ENCODE data around the gene TSPAN32. TPM values are rescaled to one million over a fixed set of nuclear protein-coding genes. Genes with fewer than 3 reads are reported as not detected.

TSPAN32 gene
- total RNA-seq, 1 donor from 2014 or later = 1.9 TPM

DNA sequence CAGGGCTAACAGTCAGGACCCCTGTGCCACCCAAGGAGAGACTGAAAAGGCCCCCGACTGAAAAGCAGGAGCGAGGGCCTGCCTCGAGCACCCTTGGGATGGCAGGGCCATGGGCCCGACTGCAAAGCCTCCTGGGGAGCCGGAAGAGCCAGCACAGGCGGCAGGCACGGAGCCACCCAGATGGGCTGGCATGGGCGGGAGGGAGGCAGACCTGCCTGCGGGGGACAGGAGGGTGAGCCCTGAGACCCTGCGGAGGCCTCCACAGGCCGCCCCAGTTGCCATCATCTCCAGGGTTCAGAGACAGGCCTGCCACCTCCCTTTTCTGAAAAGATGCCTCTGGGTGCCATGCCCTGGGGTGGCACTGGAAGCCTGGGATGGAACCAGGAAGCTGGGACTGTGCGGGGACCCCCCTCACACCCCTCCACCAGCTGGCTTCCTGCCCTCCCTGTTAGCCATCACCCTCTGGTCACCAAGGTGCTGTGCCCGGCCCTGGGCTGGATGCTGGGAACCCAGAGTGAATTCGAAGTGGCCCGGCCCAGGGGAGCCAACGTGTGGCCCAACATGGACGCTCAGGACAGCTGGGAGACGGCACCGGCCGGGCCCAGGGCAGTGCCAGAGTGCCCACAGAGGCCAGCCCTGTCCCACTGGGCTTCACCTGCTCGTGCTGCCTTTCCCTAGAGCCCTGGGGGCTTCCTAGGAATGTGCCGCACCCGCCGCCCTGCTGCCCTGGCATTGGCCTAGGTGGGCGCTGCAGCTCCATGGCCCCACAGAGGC is 13.8 kb downstream of the TSPAN32 start:
- intact Hi-C loops (cut with DNase I) = loop anchor here (2.0 to 5.0 kb wide), 2 partner anchors 63 to 572 kb away; partner anchors contain the start of gene CDKN1C
- H3K4me1 ChIP-seq = peaks cover 8 to 19% of the 10 kb centered on the region in 2 donors
- no peaks in the 10 kb centered on the region for H3K36me3 ChIP-seq
- H3K27ac ChIP-seq = peak overlapping the region; percentile 80 to 82
- H3K9me3 ChIP-seq = no peaks in the 10 kb centered on the region
- H3K27me3 ChIP-seq = no peaks in the 10 kb centered on the region
- no peak for DNase-seq (ENCODE audit: low spot score in 2 of 2)
- TF ChIP-seq, protein P1, sequence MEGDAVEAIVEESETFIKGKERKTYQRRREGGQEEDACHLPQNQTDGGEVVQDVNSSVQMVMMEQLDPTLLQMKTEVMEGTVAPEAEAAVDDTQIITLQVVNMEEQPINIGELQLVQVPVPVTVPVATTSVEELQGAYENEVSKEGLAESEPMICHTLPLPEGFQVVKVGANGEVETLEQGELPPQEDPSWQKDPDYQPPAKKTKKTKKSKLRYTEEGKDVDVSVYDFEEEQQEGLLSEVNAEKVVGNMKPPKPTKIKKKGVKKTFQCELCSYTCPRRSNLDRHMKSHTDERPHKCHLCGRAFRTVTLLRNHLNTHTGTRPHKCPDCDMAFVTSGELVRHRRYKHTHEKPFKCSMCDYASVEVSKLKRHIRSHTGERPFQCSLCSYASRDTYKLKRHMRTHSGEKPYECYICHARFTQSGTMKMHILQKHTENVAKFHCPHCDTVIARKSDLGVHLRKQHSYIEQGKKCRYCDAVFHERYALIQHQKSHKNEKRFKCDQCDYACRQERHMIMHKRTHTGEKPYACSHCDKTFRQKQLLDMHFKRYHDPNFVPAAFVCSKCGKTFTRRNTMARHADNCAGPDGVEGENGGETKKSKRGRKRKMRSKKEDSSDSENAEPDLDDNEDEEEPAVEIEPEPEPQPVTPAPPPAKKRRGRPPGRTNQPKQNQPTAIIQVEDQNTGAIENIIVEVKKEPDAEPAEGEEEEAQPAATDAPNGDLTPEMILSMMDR (IDR thresholded peaks at IDR 0.05) = no peak
- H3K4me3 ChIP-seq = peak overlapping the region in 1 of 2 donors; percentile 36

DNA sequence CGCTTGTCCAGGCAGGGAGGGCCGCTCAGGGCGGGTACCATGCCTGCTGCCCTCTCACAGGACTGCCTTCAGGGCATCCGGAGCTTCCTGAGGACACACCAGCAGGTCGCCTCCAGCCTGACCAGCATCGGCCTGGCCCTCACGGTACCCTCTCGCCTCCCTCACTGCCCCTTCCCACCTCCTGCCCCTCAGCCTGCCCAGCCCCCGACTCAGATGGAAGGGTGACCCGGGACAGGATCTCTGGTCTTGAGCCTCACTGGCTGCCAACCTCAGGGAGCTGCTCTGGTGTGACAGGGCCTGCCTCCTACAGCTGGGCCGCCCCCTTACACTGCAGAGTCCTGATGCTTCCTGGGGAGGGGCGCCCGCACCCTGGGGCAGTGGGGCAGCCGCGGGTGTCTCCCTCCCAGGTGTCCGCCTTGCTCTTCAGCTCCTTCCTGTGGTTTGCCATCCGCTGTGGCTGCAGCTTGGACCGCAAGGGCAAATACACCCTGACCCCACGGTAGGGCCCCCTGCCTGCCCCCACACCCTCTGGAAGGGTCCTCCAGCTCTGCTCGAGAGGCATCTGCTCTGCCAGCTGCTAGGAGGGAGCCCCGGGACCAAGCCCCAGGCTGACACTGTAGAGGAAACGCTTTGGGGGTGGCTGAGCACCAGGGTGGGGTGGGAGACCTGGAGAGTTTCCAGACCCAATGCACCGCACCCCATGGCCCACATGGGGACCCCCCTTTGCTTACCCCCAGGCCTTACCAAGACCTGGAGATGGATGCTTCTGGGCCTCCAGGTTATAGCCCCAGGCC is 14.6 kb downstream of the TSPAN32 start:
- H3K36me3 ChIP-seq = no peaks in the 10 kb centered on the region
- H3K27ac ChIP-seq = peak overlapping the region; percentile 80 to 82
- H3K9me3 ChIP-seq = no peaks in the 10 kb centered on the region
- H3K4me3 ChIP-seq = no peak overlapping the region
- intact Hi-C loops (cut with DNase I) = loop anchor here (5.0 kb wide), 1 partner anchor 571 kb away; the partner anchor contains the start of gene CDKN1C
- peak in 1 of 2 donors; percentile 58 for DNase-seq (ENCODE audit: low spot score in 2 of 2)
- H3K27me3 ChIP-seq = no peaks in the 10 kb centered on the region
- peaks cover 8 to 19% of the 10 kb centered on the region in 2 donors for H3K4me1 ChIP-seq
- TF ChIP-seq, protein P1 (IDR thresholded peaks at IDR 0.05) = no peak

DNA sequence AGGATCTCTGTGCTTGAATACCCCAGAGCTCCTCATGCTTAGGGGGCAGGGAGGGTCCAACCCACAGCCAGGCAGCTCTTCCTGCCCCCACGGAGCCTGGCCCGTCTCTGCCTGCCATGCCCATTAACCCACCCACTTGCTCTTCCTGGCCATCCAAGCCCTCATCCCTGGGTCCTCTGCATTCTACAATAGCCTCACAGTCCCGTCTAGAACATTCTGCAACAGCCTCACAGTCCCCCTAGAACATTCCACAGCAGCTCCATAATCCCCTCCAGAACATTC is 15.1 kb downstream of the TSPAN32 start:
- Histone ChIP-seq H3K27ac (no peak overlapping the region), H3K4me1 (peaks cover 8 to 19% of the 10 kb centered on the region in 2 donors), H3K36me3 (no peaks in the 10 kb centered on the region), H3K4me3 (no peak overlapping the region), H3K9me3 (no peaks in the 10 kb centered on the region), H3K27me3 (no peaks in the 10 kb centered on the region)
- TF ChIP-seq, protein P1 (IDR thresholded peaks at IDR 0.05) = no peak
- no peak for DNase-seq (ENCODE audit: low spot score in 2 of 2)
- intact Hi-C loops (cut with DNase I) = loop anchor here (5.0 kb wide), 1 partner anchor 570 kb away; the partner anchor contains the start of gene CDKN1C

DNA sequence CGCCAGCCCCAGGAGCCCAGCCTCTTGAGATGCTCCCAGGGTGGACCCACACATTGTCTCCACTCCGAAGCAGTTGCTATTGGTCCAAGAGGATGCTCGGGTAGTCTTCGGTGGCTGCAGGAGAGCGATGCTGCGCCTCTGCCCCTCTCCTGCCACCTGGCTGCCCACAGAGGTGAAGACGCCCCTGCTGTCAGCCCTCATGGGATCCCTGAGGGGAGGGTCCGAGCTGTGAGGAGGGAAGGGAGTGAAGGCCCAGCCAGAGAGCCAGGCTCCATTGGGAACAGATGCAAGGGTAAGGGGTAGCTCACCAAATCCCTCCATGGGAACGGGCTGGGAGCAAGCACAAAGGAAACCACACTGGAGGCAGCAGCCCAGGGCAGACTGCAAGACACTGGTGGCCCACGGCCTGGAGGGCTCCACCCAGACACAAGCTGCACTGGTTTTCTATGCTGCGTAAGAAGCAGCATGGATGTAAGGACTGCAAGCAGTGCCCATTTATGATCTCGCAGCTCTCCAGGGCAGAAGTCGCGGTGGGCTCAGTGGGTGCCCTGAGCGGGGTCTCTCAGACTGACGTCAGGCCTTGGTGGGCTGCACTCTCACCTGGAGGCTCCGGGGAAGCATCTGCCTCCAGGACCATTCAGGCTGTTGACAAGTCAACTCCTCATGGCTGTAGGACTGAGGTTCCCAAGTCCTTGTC is 15.7 kb downstream of the TSPAN32 start:
- Histone ChIP-seq H3K27ac (no peak overlapping the region), H3K4me1 (peaks cover 8 to 18% of the 10 kb centered on the region in 2 donors), H3K36me3 (no peaks in the 10 kb centered on the region), H3K4me3 (no peak overlapping the region), H3K27me3 (no peaks in the 10 kb centered on the region), H3K9me3 (no peaks in the 10 kb centered on the region)
- TF ChIP-seq, protein P1 (IDR thresholded peaks at IDR 0.05) = no peak
- intact Hi-C loops (cut with DNase I) = loop anchor here (5.0 kb wide), 1 partner anchor 570 kb away; the partner anchor contains the start of gene CDKN1C
- no peak for DNase-seq (ENCODE audit: low spot score in 2 of 2)

DNA sequence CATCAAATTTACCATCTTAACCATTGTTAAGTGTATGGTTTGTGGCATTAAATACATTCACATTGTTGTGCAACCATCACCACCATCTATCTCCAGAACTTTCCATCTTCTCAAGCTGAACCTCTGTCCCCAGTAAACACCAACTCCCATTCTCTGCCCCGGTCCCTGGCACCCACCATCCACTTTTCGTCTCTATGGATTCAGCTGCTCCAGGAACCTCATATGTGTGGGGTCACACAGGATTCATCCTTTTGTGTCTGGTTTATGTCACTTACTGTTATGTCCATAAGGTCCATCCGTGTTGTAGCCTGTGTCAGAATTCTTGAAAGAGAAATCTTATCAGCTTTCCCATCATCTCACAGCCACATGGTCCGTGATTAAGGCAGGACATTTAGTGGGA is 16.3 kb downstream of the TSPAN32 start:
- DNase-seq (ENCODE audit: low spot score in 2 of 2) = no peak
- TF ChIP-seq, protein P1 (IDR thresholded peaks at IDR 0.05) = no peak
- intact Hi-C loops (cut with DNase I) = loop anchor here (5.0 kb wide), 1 partner anchor 569 kb away; the partner anchor contains the start of gene CDKN1C
- Histone ChIP-seq H3K9me3 (no peaks in the 10 kb centered on the region), H3K27ac (no peak overlapping the region), H3K27me3 (no peaks in the 10 kb centered on the region), H3K4me1 (peaks cover 8 to 15% of the 10 kb centered on the region in 2 donors), H3K36me3 (no peaks in the 10 kb centered on the region), H3K4me3 (no peak overlapping the region)

Data from ascending aorta (tissue), 2 donors.